ENCODE data around the gene TCF7L2.
A peak's percentile ranks its signal among the peaks of the same experiment; 100 is the strongest.

The TCF7L2 gene

DNA sequence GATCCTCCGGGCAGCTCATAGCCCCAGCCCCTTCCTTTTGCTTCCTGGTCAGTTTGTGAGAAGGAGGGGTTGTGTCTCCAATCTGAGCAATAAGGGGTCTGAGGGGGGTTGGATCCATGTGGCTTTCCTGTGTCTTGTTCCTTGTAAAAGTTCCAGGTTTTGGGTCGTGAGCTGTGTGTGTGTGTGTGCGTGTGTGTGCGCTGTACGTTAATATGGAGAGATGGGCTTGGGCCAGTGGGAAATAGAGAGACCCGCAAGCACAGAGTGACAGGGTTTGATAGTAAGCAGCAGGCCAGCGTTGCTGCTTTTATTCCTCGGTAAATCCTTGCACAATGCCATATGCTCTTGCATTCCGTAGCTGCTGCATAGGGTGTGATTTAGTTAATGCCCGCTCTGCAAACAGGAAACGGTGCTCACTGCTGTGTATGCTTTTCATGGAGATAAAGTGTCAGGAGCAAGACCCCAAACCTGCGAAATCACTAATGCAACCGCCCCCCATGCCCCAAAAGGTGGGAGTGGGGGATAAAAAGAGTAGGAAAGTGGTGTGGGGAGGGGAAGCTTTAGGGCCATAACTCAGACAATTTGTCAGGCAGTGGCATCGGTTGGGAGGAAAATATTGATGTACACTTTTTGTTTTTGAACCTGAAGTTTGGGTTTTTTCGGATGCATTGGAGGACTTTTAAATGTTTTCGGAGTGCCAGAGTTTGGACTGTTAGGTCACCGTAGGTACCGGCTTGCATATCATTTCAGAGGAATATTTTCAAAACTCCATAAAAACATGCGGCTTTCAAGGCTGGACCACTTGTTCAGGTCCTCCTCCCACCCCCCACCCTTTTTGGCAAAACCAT, 108.7 kb downstream of the TCF7L2 start:
- no peak for TF ChIP-seq POU6F1 (CRISPR knock-in tag; IDR thresholded peaks at IDR 0.05; ENCODE audit: borderline replicate concordance, low read depth)
- no peak for TF ChIP-seq ZNF8 (CRISPR knock-in tag; IDR thresholded peaks at IDR 0.05)
- TF ChIP-seq ZFP3 (CRISPR knock-in tag; IDR thresholded peaks at IDR 0.05): no peak
- TF ChIP-seq CSDC2 (CRISPR knock-in tag; IDR thresholded peaks at IDR 0.05): no peak
- no peak for TF ChIP-seq SNAI2 (CRISPR knock-in tag; IDR thresholded peaks at IDR 0.05)
- TF ChIP-seq TSHZ2 (CRISPR knock-in tag; IDR thresholded peaks at IDR 0.05): peak; percentile 57; the same call in 1 of the 2 replicates
- peak; percentile 48; the same call in 1 of the 2 replicates for TF ChIP-seq TCF4 (CRISPR knock-in tag; IDR thresholded peaks at IDR 0.05; ENCODE audit: borderline replicate concordance)
- TF ChIP-seq ZFP30 (CRISPR knock-in tag; IDR thresholded peaks at IDR 0.05): no peak
- TF ChIP-seq OSR1 (CRISPR knock-in tag; IDR thresholded peaks at IDR 0.05): no peak
- peak; percentile 71 for ATAC-seq

DNA sequence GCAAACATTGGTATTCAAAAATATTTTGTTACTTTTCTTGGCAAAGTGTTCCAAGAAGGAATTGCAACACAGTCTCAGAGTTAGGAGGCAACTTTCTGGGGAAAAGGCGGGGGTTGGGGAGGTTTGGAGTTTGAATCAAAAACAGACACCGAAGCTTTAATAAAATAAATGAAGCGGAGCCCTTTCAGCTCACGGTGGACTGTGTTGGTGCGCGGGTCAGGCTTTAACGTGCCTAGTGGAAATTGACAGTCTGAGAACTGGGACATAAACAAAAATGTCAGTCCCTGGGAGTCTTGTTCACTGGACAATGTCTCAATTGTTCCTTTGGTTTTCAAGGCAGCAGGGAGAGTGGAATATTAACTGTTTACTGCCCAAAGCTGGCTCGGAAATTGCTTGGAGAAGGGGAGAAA, 109.3 kb downstream of the TCF7L2 start:
- peak; percentile 68 for ATAC-seq
- TF ChIP-seq ISL1 (CRISPR knock-in tag; IDR thresholded peaks at IDR 0.05) (peak; percentile 18; the same call in 1 of the 2 replicates), PATZ1 (CRISPR knock-in tag; IDR thresholded peaks at IDR 0.05; ENCODE audit: borderline replicate concordance) (no peak)

DNA sequence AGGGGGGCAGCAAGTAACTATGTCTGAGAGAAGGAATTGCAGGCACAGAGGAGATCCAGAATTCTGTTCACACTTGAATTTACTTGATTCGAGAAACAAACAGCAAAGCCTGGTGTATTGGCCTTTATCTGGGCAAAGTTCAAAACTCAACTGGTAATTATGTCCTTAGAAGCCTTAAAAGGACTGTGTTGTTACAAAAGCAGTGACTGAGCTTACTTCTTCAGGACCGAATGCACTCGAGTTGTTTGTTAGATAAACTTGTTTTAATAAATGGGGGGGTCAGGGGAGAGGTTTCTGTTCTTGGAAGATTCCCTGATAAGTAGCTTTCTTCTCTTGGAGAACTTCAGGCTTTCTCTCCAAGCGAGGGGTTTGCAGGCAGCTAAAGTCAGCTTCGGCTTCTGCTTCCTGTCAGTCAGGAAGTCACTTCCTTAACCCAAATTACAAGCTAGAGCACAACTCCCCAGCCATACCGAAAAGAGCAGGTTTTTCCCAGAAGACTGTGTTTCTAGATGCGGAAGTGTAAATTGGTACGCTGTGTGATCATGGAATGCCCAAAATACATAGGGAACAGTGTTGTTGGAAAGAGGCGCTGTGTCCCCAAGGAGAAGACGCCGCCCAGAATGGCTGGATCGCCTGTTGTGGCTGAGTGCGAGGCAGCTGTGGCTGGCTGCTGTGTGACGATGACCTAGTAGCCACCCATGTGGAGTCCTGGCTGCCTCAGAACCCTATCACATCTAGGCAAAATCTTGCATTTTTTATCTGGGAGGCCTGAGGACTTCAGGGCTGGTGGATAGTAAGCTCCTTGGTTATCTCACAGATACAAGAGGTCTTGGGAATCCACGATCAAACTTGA, 110.4 kb downstream of the TCF7L2 start:
- TF ChIP-seq PPARA (CRISPR knock-in tag; IDR thresholded peaks at IDR 0.05; ENCODE audit: borderline replicate concordance) (no peak), CREB5 (CRISPR knock-in tag; IDR thresholded peaks at IDR 0.05; ENCODE audit: low read depth) (no peak), BACH2 (CRISPR knock-in tag; IDR thresholded peaks at IDR 0.05; ENCODE audit: borderline replicate concordance) (no peak), ZFP30 (CRISPR knock-in tag; IDR thresholded peaks at IDR 0.05) (no peak), PATZ1 (CRISPR knock-in tag; IDR thresholded peaks at IDR 0.05; ENCODE audit: borderline replicate concordance) (no peak), TSHZ2 (CRISPR knock-in tag; IDR thresholded peaks at IDR 0.05) (no peak), ARNTL (CRISPR knock-in tag; IDR thresholded peaks at IDR 0.05; ENCODE audit: borderline replicate concordance, low read depth) (no peak), RARB (CRISPR knock-in tag; IDR thresholded peaks at IDR 0.05) (no peak), GLIS3 (CRISPR knock-in tag; IDR thresholded peaks at IDR 0.05) (no peak), TCF4 (CRISPR knock-in tag; IDR thresholded peaks at IDR 0.05; ENCODE audit: borderline replicate concordance) (no peak), SNAI2 (CRISPR knock-in tag; IDR thresholded peaks at IDR 0.05) (no peak)
- TF ChIP-seq, protein P1, sequence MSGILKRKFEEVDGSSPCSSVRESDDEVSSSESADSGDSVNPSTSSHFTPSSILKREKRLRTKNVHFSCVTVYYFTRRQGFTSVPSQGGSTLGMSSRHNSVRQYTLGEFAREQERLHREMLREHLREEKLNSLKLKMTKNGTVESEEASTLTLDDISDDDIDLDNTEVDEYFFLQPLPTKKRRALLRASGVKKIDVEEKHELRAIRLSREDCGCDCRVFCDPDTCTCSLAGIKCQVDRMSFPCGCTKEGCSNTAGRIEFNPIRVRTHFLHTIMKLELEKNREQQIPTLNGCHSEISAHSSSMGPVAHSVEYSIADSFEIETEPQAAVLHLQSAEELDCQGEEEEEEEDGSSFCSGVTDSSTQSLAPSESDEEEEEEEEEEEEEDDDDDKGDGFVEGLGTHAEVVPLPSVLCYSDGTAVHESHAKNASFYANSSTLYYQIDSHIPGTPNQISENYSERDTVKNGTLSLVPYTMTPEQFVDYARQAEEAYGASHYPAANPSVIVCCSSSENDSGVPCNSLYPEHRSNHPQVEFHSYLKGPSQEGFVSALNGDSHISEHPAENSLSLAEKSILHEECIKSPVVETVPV (CRISPR knock-in tag; IDR thresholded peaks at IDR 0.05): no peak
- ATAC-seq: no peak

Measured in SK-N-SH treated with all-trans-retinoic acid at 6 μM for 48 hours (cell line).